ENCODE data around the gene SHISA7.
"Not testable (repeated sequence)": the region's sequence is repeated elsewhere in the genome, so short reads cannot be mapped to it uniquely, and the experiment has no call there.

SHISA7 gene

GRCh38 chr19:55443824-55444480, 852 bp upstream of the SHISA7 start:
- no peak for DNase-seq

- DNase-seq, result no peak
Measured at GRCh38 chr19:55442372-55442961, 633 bp downstream of the SHISA7 start.

GRCh38 chr19:55441692-55442321, 1.3 kb downstream of the SHISA7 start:
- DNase-seq, result no peak

- no peak for DNase-seq
Measured at GRCh38 chr19:55441319-55441691, 1.8 kb downstream of the SHISA7 start.

- DNase-seq, result no peak
Measured at GRCh38 chr19:55440411-55441105, 2.5 kb downstream of the SHISA7 start.

- no peak for DNase-seq
Measured at GRCh38 chr19:55439052-55439451, 4.0 kb downstream of the SHISA7 start.

GRCh38 chr19:55437410-55437809, 5.7 kb downstream of the SHISA7 start:
- DNase-seq, result no peak

- no peak for DNase-seq
Measured at GRCh38 chr19:55436847-55437246, 6.3 kb downstream of the SHISA7 start.

GRCh38 chr19:55435020-55435419, 8.1 kb downstream of the SHISA7 start:
- no peak for DNase-seq

GRCh38 chr19:55434356-55434919, 8.7 kb downstream of the SHISA7 start:
- DNase-seq, result no peak

GRCh38 chr19:55433292-55433691, 9.8 kb downstream of the SHISA7 start:
- no peak for DNase-seq

- DNase-seq, result no peak
Measured at GRCh38 chr19:55432241-55432959, 10.7 kb downstream of the SHISA7 start.

GRCh38 chr19:55431183-55431582, 11.9 kb downstream of the SHISA7 start:
- DNase-seq, result no peak

- DNase-seq, result no peak
Measured at GRCh38 chr19:55426042-55426441, 17.1 kb downstream of the SHISA7 start.

GRCh38 chr19:55424518-55424917, 18.6 kb downstream of the SHISA7 start:
- DNase-seq, result no peak

GRCh38 chr19:55423225-55424005, 19.7 kb downstream of the SHISA7 start:
- DNase-seq, result no peak

GRCh38 chr19:55421281-55421680, 21.8 kb downstream of the SHISA7 start:
- DNase-seq, result not testable (repeated sequence)

GRCh38 chr19:55419624-55420236, 23.4 kb downstream of the SHISA7 start:
- DNase-seq, result no peak

GRCh38 chr19:55419103-55419502, 24.0 kb downstream of the SHISA7 start:
- no peak for DNase-seq

- DNase-seq, result no peak
Measured at GRCh38 chr19:55418185-55418584, 24.9 kb downstream of the SHISA7 start.

- DNase-seq, result no peak
Measured at GRCh38 chr19:55410168-55410567, 32.9 kb downstream of the SHISA7 start.

- not testable (repeated sequence) for DNase-seq
Measured at GRCh38 chr19:55409179-55409578, 33.9 kb downstream of the SHISA7 start.

Data from activated CD4-positive, CD25-positive, alpha-beta regulatory T cell treated with anti-CD3 and anti-CD28 coated beads, Interleukin-2, amount 50 U/mL, for 72 hours (primary cell).